Hepatocyte (in vitro differentiated cells): ENCODE results near the gene ALOX15. TPM values are rescaled to one million over a fixed set of nuclear protein-coding genes. Genes with fewer than 3 reads are reported as not detected.
A peak's percentile ranks its signal among the peaks of the same experiment; 100 is the strongest.
"Not testable (repeated sequence)": the region's sequence is repeated elsewhere in the genome, so short reads cannot be mapped to it uniquely, and the experiment has no call there.

Experiments
- DNase-seq: peaks from one replicate; pipeline ENCODE4 v3.0.0-alpha.2; 2016; ENCODE audit warnings: low spot score
- H2AFZ ChIP-seq: fragments of 200-600 bp; sonication (generic); 2 replicates; pipeline ENCODE4 v1.6.0; 2016; ENCODE audit warnings: antibody characterized with exemption, mild to moderate bottlenecking
- H3K27ac ChIP-seq: fragments of 200-600 bp; sonication (generic); 2 replicates; pipeline ENCODE4 v1.5.1; 2016; ENCODE audit warnings: mild to moderate bottlenecking
- H3K27me3 ChIP-seq: fragments of 200-600 bp; sonication (generic); 2 replicates; pipeline ENCODE4 v1.6.1; 2016
- H3K36me3 ChIP-seq: fragments of 200-600 bp; sonication (generic); replicated peaks from 2 replicates; pipeline ENCODE4 v1.5.1; 2016; ENCODE audit warnings: low read depth; ENCODE audit not compliant: insufficient read depth
- H3K4me1 ChIP-seq: fragments of 200-600 bp; sonication (generic); 2 replicates; pipeline ENCODE4 v1.5.1; 2016; ENCODE audit warnings: mild to moderate bottlenecking, moderate library complexity; ENCODE audit not compliant: insufficient read depth
- H3K4me2 ChIP-seq: fragments of 200-600 bp; sonication (generic); 2 replicates; pipeline ENCODE4 v1.6.0; 2016
- H3K4me3 ChIP-seq: fragments of 200-600 bp; sonication (generic); 2 replicates; pipeline ENCODE4 v1.5.1; 2016; ENCODE audit warnings: mild to moderate bottlenecking
- H3K79me2 ChIP-seq: fragments of 200-600 bp; sonication (generic); 2 replicates; pipeline ENCODE4 v1.6.0; 2017; ENCODE audit warnings: mild to moderate bottlenecking
- H3K9me2 ChIP-seq: fragments of 200-600 bp; sonication (generic); replicated peaks from 2 replicates; pipeline ENCODE4 v1.6.0; 2017; ENCODE audit warnings: mild to moderate bottlenecking; ENCODE audit not compliant: insufficient read depth
- H3K9me3 ChIP-seq: fragments of 200-600 bp; sonication (generic); 2 replicates; pipeline ENCODE4 v1.5.1; 2016; ENCODE audit warnings: low read depth, mild to moderate bottlenecking
- H4K20me1 ChIP-seq: fragments of 200-600 bp; sonication (generic); 2 replicates; pipeline ENCODE4 v1.6.0; 2016; ENCODE audit warnings: mild to moderate bottlenecking; ENCODE audit not compliant: insufficient read depth, poor library complexity, severe bottlenecking
- EZH2 ChIP-seq: fragments of 200-600 bp; sonication (generic); IDR thresholded peaks from 2 replicates; pipeline ENCODE4 v1.6.1; 2016; ENCODE audit warnings: antibody characterized with exemption, mild to moderate bottlenecking, borderline replicate concordance
- EZH2phosphoT487 ChIP-seq: fragments of 200-600 bp; sonication (generic); IDR thresholded peaks from one replicate; pipeline ENCODE4 v1.6.1; 2018; ENCODE audit warnings: antibody characterized with exemption, mild to moderate bottlenecking, low read depth, moderate library complexity; ENCODE audit not compliant: unreplicated experiment, severe bottlenecking
- WGBS: methylation state at CpG from one replicate; pipeline ENCODE4 v1.1.6; 2016; ENCODE audit warnings: low lambda C conversion rate; ENCODE audit errors: missing lambda C conversion rate; 5-methylcytosine and 5-hydroxymethylcytosine counted together
- polyA plus RNA-seq: library from polyadenylated mRNA; unstranded; fragments of >200 nt; fragmentation: Nextera tagmentation; extraction: Ambion mirVana; gene quantifications from 2 replicates; pipeline ENCODE4 v1.2.1, GENCODE V29; 2016
- total RNA-seq: library from RNA; depleted of rRNA; stranded (reverse); fragments of >200 nt; gene quantifications from 2 replicates; pipeline ENCODE4 v1.2.3, GENCODE V29; 2014
- TF ChIP-seq, protein P1 (sequence below): fragments of 200-600 bp; sonication (generic); IDR thresholded peaks from 2 replicates; pipeline ENCODE4 v1.5.1; 2016; ENCODE audit warnings: antibody characterized with exemption, mild to moderate bottlenecking; ENCODE audit not compliant: poor library complexity

Gene ALOX15
- total and polyA plus RNA-seq, 2 experiments from 2014 or later = 2.1 to 5.5 TPM

DNA sequence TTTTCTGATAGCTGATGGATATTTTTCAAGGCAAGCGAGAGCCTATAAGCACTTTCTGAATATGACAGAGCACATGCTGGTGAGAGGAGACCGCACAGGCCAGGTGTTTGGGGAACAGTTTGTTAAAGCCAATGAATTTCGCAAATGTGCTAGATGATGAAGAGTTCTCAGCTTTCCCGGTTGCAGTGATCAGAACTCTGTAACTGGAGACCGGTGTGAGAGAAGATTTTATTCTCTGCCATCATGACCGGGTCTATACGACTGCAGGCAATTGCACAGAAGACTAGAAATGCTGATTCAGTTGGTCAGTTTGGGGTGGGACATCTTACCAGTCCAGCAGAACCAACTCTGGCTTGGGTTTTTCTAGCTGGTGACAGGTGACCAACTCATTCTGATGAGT lies 31.7 kb downstream of the ALOX15 start:
- Histone ChIP-seq H3K9me3 (no peaks in the 10 kb centered on the region), H4K20me1 (no peaks in the 10 kb centered on the region), H3K4me2 (peak overlapping the region; percentile 60), H3K27ac (peak overlapping the region; percentile 89), H3K4me1 (peaks cover 54% of the 10 kb centered on the region), H3K79me2 (peaks cover 27% of the 10 kb centered on the region), H3K27me3 (no peaks in the 10 kb centered on the region), H3K9me2 (no peaks in the 10 kb centered on the region), H3K36me3 (no peaks in the 10 kb centered on the region), H2AFZ (no peak overlapping the region), H3K4me3 (no peak overlapping the region)
- 48% methylated on average over 7 of the region's 7 CpGs for WGBS
- DNase-seq = no peak
- TF ChIP-seq EZH2phosphoT487 (no peak), EZH2 (no peak)
- TF ChIP-seq, protein P1, sequence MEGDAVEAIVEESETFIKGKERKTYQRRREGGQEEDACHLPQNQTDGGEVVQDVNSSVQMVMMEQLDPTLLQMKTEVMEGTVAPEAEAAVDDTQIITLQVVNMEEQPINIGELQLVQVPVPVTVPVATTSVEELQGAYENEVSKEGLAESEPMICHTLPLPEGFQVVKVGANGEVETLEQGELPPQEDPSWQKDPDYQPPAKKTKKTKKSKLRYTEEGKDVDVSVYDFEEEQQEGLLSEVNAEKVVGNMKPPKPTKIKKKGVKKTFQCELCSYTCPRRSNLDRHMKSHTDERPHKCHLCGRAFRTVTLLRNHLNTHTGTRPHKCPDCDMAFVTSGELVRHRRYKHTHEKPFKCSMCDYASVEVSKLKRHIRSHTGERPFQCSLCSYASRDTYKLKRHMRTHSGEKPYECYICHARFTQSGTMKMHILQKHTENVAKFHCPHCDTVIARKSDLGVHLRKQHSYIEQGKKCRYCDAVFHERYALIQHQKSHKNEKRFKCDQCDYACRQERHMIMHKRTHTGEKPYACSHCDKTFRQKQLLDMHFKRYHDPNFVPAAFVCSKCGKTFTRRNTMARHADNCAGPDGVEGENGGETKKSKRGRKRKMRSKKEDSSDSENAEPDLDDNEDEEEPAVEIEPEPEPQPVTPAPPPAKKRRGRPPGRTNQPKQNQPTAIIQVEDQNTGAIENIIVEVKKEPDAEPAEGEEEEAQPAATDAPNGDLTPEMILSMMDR = no peak

DNA sequence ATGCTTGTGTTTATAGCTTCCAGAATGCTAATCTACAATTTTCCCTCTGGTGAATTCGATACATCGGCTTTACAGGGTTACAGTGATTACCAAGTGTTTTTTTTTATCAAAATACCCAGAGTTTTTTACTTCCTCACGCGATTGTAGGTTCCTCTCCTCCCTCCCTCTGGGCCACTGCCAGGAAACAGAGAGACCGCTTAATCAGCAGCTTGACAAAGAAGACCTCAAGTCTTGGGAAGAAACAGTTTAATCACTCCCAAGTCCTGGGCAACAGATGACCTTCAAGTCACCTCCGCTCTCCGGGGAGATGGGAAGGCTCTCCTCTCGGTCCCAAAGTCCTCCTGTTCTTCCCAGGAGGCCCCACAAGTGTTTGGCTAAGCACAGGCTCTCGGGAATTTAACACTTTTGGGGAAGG lies 33.7 kb downstream of the ALOX15 start:
- H3K9me2 ChIP-seq = no peaks in the 10 kb centered on the region
- H3K9me3 ChIP-seq = no peaks in the 10 kb centered on the region
- TF ChIP-seq, protein P1 = no peak
- no peak for TF ChIP-seq EZH2
- no peak for TF ChIP-seq EZH2phosphoT487
- peak overlapping the region; percentile 60 for H3K4me2 ChIP-seq
- peak overlapping the region; percentile 89 for H3K27ac ChIP-seq
- H3K79me2 ChIP-seq = peaks cover 11% of the 10 kb centered on the region
- no peaks in the 10 kb centered on the region for H3K27me3 ChIP-seq
- H2AFZ ChIP-seq = peak overlapping the region; percentile 35
- H3K4me3 ChIP-seq = no peak overlapping the region
- H3K36me3 ChIP-seq = no peaks in the 10 kb centered on the region
- 17% methylated on average over 9 of the region's 9 CpGs for WGBS
- H3K4me1 ChIP-seq = peaks cover 63% of the 10 kb centered on the region
- H4K20me1 ChIP-seq = no peaks in the 10 kb centered on the region
- DNase-seq = peak; percentile 83

DNA sequence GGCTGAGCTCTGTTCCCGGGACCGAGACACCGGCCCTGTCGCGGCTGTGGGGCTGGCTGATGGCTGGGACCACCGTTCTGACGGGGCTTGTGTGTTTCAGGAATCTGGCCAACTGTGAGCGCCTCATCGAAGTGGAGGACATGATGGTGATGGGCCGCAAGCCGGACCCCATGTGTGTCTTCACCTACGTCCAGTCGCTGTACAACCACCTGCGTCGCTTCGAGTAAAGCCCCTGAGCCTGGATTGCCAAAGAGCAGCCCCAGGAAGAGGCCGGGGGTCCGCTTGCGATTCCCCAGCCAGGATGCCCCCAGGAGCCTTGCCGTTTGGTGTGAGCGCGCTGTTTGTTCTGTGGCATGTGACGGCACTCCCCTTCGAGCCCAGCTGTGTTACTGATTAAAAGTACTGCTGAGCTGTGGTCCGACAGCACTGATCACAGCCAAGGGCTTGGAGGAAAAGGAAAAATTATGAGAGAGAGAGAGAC lies 34.2 kb downstream of the ALOX15 start:
- Histone ChIP-seq H3K36me3 (no peaks in the 10 kb centered on the region), H2AFZ (peak overlapping the region; percentile 35), H3K27ac (peak overlapping the region; percentile 89), H3K4me2 (peak overlapping the region; percentile 60), H4K20me1 (no peaks in the 10 kb centered on the region), H3K9me3 (no peaks in the 10 kb centered on the region), H3K9me2 (no peaks in the 10 kb centered on the region), H3K4me1 (peaks cover 63% of the 10 kb centered on the region), H3K79me2 (peaks cover 12% of the 10 kb centered on the region), H3K27me3 (no peaks in the 10 kb centered on the region), H3K4me3 (no peak overlapping the region)
- no peak for DNase-seq
- TF ChIP-seq, protein P1 = no peak
- no peak for TF ChIP-seq EZH2
- TF ChIP-seq EZH2phosphoT487 = no peak
- WGBS = 67% methylated on average over 25 of the region's 25 CpGs

DNA sequence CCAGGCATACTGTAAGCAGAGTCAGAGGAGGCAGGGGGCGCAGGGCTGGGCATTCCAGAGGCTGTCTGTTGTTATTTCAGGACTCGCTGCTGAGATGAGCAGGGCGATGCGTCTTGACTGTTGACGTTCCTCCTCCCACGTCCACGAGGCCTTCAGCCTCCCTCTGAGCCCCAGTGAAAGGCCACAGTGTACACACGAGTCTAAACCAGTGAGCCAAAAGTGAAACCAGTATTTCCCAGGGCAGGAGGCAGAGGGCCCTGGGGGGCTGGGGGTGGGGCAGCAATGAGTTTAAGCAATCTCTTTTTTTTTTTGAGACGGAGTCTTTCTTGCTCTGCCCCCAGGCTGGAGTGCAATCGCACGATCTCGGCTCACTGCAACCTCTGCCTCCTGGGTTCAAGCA lies 35.7 kb downstream of the ALOX15 start:
- Histone ChIP-seq H2AFZ (no peak overlapping the region), H3K4me1 (peaks cover 64% of the 10 kb centered on the region), H3K27ac (peak overlapping the region; percentile 89), H3K4me2 (no peak overlapping the region), H3K4me3 (no peak overlapping the region), H3K27me3 (no peaks in the 10 kb centered on the region), H3K36me3 (no peaks in the 10 kb centered on the region), H3K79me2 (peaks cover 14% of the 10 kb centered on the region), H4K20me1 (no peaks in the 10 kb centered on the region), H3K9me3 (no peaks in the 10 kb centered on the region), H3K9me2 (no peaks in the 10 kb centered on the region)
- TF ChIP-seq EZH2phosphoT487 (no peak), EZH2 (no peak)
- TF ChIP-seq, protein P1 = no peak
- peak; percentile 61 for DNase-seq
- 63% methylated on average over 9 of the region's 12 CpGs for WGBS

DNA sequence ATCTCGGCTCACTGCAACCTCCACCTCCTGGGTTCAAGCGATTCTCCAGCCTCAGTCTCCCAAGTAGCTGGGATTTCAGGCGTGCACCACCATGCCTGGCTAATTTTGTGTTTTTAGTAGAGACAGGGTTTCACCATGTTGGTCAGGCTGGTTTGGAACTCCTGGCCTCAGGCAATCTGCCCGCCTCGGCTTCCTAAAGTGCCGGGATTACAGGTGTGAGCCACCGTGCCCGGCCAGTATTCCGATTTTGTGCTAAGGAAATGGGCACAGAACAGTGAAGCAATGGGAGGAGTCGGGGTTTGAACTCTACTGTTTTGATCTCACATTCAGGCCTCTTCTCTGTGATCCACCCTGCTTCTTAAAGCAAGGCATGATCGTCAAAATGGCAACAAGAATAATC lies 36.7 kb downstream of the ALOX15 start:
- not testable (repeated sequence) for H3K4me3 ChIP-seq, H3K9me2 ChIP-seq, H3K9me3 ChIP-seq, H2AFZ ChIP-seq, H3K36me3 ChIP-seq, DNase-seq, H3K27me3 ChIP-seq, H4K20me1 ChIP-seq
- H3K4me1 ChIP-seq = peaks cover 64% of the 10 kb centered on the region
- H3K27ac ChIP-seq = peak overlapping the region; percentile 74
- peaks cover 14% of the 10 kb centered on the region for H3K79me2 ChIP-seq
- 85% methylated on average over 11 of the region's 11 CpGs for WGBS
- H3K4me2 ChIP-seq = peak overlapping the region; percentile 20
